ENCODE measurements around the gene CHST15. TPM values are rescaled to one million over a fixed set of nuclear protein-coding genes. Genes with fewer than 3 reads are reported as not detected.
A peak's percentile ranks its signal among the peaks of the same experiment; 100 is the strongest.

CHST15 gene
- total and polyA plus RNA-seq, 2 of the 13 experiments (the other 11 are each of a cell fraction or from before 2014, with no cell fraction given) = 1.4 to 94.7 TPM

DNA sequence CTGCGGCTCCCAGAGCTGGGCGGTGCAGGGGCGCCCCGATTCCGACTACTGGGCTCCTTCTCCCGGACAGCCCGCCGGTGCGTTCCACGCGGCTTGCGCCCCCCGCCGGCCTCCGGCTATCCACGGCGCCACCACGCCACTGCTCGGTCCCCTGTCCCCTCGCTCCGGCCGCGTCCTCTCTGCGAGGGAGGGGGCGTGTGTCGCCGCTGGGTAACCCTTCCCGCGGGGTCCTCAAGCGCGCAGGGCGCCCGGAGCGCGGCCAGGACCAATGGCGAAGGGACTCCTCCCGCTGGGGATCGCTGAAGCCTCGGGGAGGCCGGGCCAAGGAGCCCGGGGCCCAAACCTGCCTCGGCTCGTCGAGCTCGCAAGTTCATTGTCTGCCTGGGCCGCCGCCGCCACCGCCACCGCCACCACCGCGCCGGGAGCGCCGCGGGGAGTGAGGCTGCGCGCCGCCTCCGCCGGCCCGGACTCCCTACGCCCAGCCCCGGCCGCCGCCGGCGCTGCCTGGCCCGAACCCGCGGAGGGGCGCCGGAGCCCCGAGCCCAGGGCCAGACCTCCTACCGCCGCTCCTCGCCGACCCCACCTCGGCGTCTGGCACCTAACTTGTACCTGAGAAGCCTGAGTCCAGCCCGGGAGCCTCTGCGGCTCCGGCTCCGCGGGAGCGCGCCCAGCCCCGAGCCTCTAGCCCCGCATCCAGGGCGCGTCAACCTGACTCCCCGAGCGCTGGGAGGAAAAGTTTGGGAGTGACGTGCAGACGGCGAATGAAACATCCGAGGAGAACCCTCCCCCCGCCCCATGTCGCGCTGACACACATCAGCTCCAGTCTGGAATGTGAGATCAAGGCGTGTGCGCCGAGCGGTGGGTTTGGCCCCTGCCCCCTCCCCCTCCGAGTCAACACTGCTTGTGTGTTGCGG lies at the start of gene CHST15 (continued):
- TF ChIP-seq ZBTB3 (CRISPR knock-in tag; IDR thresholded peaks at IDR 0.05; ENCODE audit: borderline replicate concordance, low read depth) (no peak; the same call in 1 of the 2 replicates), ZNF282 (IDR thresholded peaks at IDR 0.05; ENCODE audit: partially characterized antibody) (no peak), REL (CRISPR knock-in tag; conservative IDR thresholded peaks at IDR 0.05) (no peak), STAG1 (CRISPR knock-in tag; IDR thresholded peaks at IDR 0.05) (peak; percentile 30), HNF4A (CRISPR knock-in tag; IDR thresholded peaks at IDR 0.05) (no peak), MIER3 (CRISPR knock-in tag; IDR thresholded peaks at IDR 0.05; ENCODE audit: borderline replicate concordance) (peak; percentile 51; the same call in 1 of the 2 replicates), SETDB1 (CRISPR knock-in tag; IDR thresholded peaks at IDR 0.05; ENCODE audit: borderline replicate concordance) (no peak), ZBTB26 (CRISPR knock-in tag; IDR thresholded peaks at IDR 0.05; ENCODE audit: borderline replicate concordance) (no peak), GLI4 (CRISPR knock-in tag; IDR thresholded peaks at IDR 0.05; ENCODE audit: borderline replicate concordance) (no peak), ZSCAN30 (CRISPR knock-in tag; IDR thresholded peaks at IDR 0.05) (no peak), ZNF629 (CRISPR knock-in tag; conservative IDR thresholded peaks at IDR 0.05) (no peak), ZMYM2 (CRISPR knock-in tag; IDR thresholded peaks at IDR 0.05) (no peak), FOSL2 (CRISPR knock-in tag; IDR thresholded peaks at IDR 0.05) (peak; percentile 61), ATF6 (CRISPR knock-in tag; conservative IDR thresholded peaks at IDR 0.05) (no peak), ZFP1 (CRISPR knock-in tag; IDR thresholded peaks at IDR 0.05) (no peak), SAFB2 (CRISPR knock-in tag; IDR thresholded peaks at IDR 0.05; ENCODE audit: borderline replicate concordance, low read depth) (no peak), ZNF543 (CRISPR knock-in tag; IDR thresholded peaks at IDR 0.05) (peak; percentile 73; the same call in 1 of the 2 replicates), ZNF180 (CRISPR knock-in tag; IDR thresholded peaks at IDR 0.05; ENCODE audit: borderline replicate concordance, low read depth) (no peak), ZBTB8A (CRISPR knock-in tag; IDR thresholded peaks at IDR 0.05; ENCODE audit: borderline replicate concordance, low read depth) (no peak), CBX1 (IDR thresholded peaks at IDR 0.05; ENCODE audit: low read depth) (no peak), TBL1XR1 (IDR thresholded peaks at IDR 0.05; ENCODE audit: borderline replicate concordance, low read length, partially characterized antibody) (peak; percentile 23), IRX3 (CRISPR knock-in tag; IDR thresholded peaks at IDR 0.05; ENCODE audit: borderline replicate concordance, low read depth) (no peak), TRIM24 (CRISPR knock-in tag; IDR thresholded peaks at IDR 0.05) (no peak)
- TF ChIP-seq, protein P1, sequence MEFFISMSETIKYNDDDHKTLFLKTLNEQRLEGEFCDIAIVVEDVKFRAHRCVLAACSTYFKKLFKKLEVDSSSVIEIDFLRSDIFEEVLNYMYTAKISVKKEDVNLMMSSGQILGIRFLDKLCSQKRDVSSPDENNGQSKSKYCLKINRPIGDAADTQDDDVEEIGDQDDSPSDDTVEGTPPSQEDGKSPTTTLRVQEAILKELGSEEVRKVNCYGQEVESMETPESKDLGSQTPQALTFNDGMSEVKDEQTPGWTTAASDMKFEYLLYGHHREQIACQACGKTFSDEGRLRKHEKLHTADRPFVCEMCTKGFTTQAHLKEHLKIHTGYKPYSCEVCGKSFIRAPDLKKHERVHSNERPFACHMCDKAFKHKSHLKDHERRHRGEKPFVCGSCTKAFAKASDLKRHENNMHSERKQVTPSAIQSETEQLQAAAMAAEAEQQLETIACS (CRISPR knock-in tag; IDR thresholded peaks at IDR 0.05) = peak; percentile 62; the same call in 1 of the 2 replicates
- TF ChIP-seq, protein P2, sequence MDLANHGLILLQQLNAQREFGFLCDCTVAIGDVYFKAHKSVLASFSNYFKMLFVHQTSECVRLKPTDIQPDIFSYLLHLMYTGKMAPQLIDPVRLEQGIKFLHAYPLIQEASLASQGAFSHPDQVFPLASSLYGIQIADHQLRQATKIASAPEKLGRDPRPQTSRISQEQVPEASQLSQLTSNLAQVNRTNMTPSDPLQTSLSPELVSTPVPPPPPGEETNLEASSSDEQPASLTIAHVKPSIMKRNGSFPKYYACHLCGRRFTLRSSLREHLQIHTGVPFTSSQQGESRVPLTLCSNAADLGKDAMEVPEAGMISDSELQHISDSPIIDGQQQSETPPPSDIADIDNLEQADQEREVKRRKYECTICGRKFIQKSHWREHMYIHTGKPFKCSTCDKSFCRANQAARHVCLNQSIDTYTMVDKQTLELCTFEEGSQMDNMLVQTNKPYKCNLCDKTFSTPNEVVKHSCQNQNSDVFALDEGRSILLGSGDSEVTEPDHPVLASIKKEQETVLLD (CRISPR knock-in tag; IDR thresholded peaks at IDR 0.05; ENCODE audit: low read depth) = no peak

All from HepG2 (cell line).